Tibial nerve (tissue), 4 donors: Measurements from ENCODE around the gene GALNT18.

Experiments used
- CTCF ChIP-seq, 5 experiments: fragments of 200-600 bp in 3 of 5; fragments of 450-650 bp in 2 of 5; sonication (generic) in 3 of 5; IDR thresholded peaks; one replicate each; pipeline ENCODE4 v1.5.1; 2016 to 2019; ENCODE audit warnings: antibody characterized with exemption in 5 of 5, mild to moderate bottlenecking in 3 of 5, moderate library complexity in 2 of 5
- EP300 ChIP-seq, 2 donors: sonication (generic); formaldehyde crosslinking; IDR thresholded peaks; one replicate each; pipeline ENCODE4 v1.6.1; 2017; ENCODE audit warnings: antibody characterized with exemption in 2 of 2, mild to moderate bottlenecking in 1 of 2
- POLR2A ChIP-seq, 2 donors: fragments of 450-650 bp; IDR thresholded peaks; one replicate each; pipeline ENCODE4 v1.6.1; 2017; ENCODE audit warnings: antibody characterized with exemption in 2 of 2, mild to moderate bottlenecking in 2 of 2, moderate library complexity in 2 of 2

GRCh38 chr11:11391169-11391568 lies 230.6 kb downstream of the GALNT18 start:
- TF ChIP-seq CTCF (IDR thresholded peaks at IDR 0.05) (no peak), EP300 (IDR thresholded peaks at IDR 0.05) (no peak), POLR2A (IDR thresholded peaks at IDR 0.05) (no peak)
